CD4-positive, alpha-beta T cell (primary cell): ENCODE results near the gene CACNA1H. TPM values are rescaled to one million over a fixed set of nuclear protein-coding genes. Genes with fewer than 3 reads are reported as not detected.
"Not testable (repeated sequence)": the region's sequence is repeated elsewhere in the genome, so short reads cannot be mapped to it uniquely, and the experiment has no call there.

Experiments
- ATAC-seq: fragments of 200-7000 bp; cut with Tn5 transposase; one replicate; pipeline ENCODE4 v1.10.0; 2022; ENCODE audit warnings: mild to moderate bottlenecking; ENCODE audit not compliant: poor library complexity
- CTCF ChIA-PET: fragments of 350-600 bp; sonication (Branson Sonifier 250); formaldehyde crosslinking; loops from one replicate; lab custom pipeline; 2021; ENCODE audit warnings: antibody characterized with exemption, inconsistent platforms; lab: Charles Lee
- POLR2A ChIA-PET: fragments of 350-600 bp; sonication (Branson Sonifier 250); formaldehyde crosslinking; loops from one replicate; lab custom pipeline; 2021; ENCODE audit warnings: antibody characterized with exemption, inconsistent platforms; lab: Charles Lee
- DNase-seq, 14 experiments: peaks; one replicate each; pipeline ENCODE4 v3.0.0-alpha.2; 2013 to 2020; ENCODE audit warnings: mixed read lengths in 2 of 14
- H3K27ac ChIP-seq, 2 donors: one replicate each; pipeline versions ENCODE4 v1.5.1 to v1.7.0; 2013; ENCODE audit warnings: low read length in 2 of 2, low read depth in 1 of 2, mild to moderate bottlenecking in 1 of 2
- H3K27me3 ChIP-seq, 2 experiments: 1 replicate in 1 of 2; 2 replicates in 1 of 2; pipeline versions ENCODE4 v1.6.1 to v1.7.0; 2013; ENCODE audit warnings: low read length in 2 of 2, control low read depth in 1 of 2, mild to moderate bottlenecking in 1 of 2, moderate library complexity in 1 of 2; ENCODE audit not compliant: insufficient read depth in 2 of 2, control insufficient read depth in 1 of 2
- H3K36me3 ChIP-seq: one replicate; pipeline ENCODE4 v1.6.1; 2013; ENCODE audit warnings: low read length, control low read depth; ENCODE audit not compliant: insufficient read depth
- H3K4me1 ChIP-seq: one replicate; pipeline ENCODE4 v1.6.1; 2013; ENCODE audit warnings: low read length, control low read depth; ENCODE audit not compliant: insufficient read depth
- H3K4me3 ChIP-seq: one replicate; pipeline ENCODE4 v1.5.1; 2013; ENCODE audit warnings: mild to moderate bottlenecking, low read length, moderate library complexity
- H3K9me3 ChIP-seq, 2 experiments: 1 replicate in 1 of 2; 2 replicates in 1 of 2; pipeline versions ENCODE4 v1.6.1 to v1.7.0; 2013; ENCODE audit warnings: low read length in 2 of 2, mild to moderate bottlenecking in 2 of 2, control low read depth in 1 of 2, moderate library complexity in 1 of 2; ENCODE audit not compliant: control insufficient read depth in 1 of 2, insufficient read depth in 1 of 2
- H3K27ac Mint-ChIP-seq: one replicate; pipeline ENCODE4 v1.8.0; 2020; ENCODE audit warnings: mixed read lengths
- H3K27me3 Mint-ChIP-seq: one replicate; pipeline ENCODE4 v1.8.0; 2021; ENCODE audit warnings: mixed read lengths
- H3K36me3 Mint-ChIP-seq: one replicate; pipeline ENCODE4 v1.8.0; 2021; ENCODE audit warnings: low read depth, mixed read lengths
- H3K4me1 Mint-ChIP-seq: one replicate; pipeline ENCODE4 v1.8.0; 2021; ENCODE audit warnings: low read depth, mixed read lengths
- H3K4me3 Mint-ChIP-seq: one replicate; pipeline ENCODE4 v1.8.0; 2020; ENCODE audit warnings: mild to moderate bottlenecking, mixed read lengths
- H3K9me3 Mint-ChIP-seq: one replicate; pipeline ENCODE4 v1.8.0; 2020; ENCODE audit warnings: mixed read lengths
- CTCF ChIP-seq: fragments of 200-600 bp; IDR thresholded peaks from one replicate; pipeline ENCODE4 v1.8.0; 2022; ENCODE audit warnings: antibody characterized with exemption, mild to moderate bottlenecking
- intact Hi-C, 2 experiments: fragments of 100-400 bp; cut with DNase I in 1 of 2; cut with micrococcal nuclease in 1 of 2; formaldehyde crosslinking; loops; one replicate each; pipeline versions ENCODE4 v1.15.1 to v1.9.0; 2023 to 2025; cut with DNase I, micrococcal nuclease
- total RNA-seq, 174 experiments: library from RNA in 2 of 174; stranded (reverse) in 2 of 174; gene quantifications; one replicate each; pipeline ENCODE4 v1.2.3 and lab custom pipeline; 2021 to 2026

Gene CACNA1H
- total RNA-seq, 2 experiments from 2014 or later = 5.7 to 6.3 TPM

GRCh38 chr16:1184156-1184868 is 31.4 kb downstream of the CACNA1H start:
- no peak overlapping the region for H3K27ac ChIP-seq
- no peaks in the 10 kb centered on the region for H3K27me3 Mint-ChIP-seq
- no peaks in the 10 kb centered on the region for H3K9me3 Mint-ChIP-seq
- no peak for TF ChIP-seq CTCF
- no peaks in the 10 kb centered on the region for H3K36me3 ChIP-seq
- CTCF ChIA-PET = no interaction called here
- no peaks in the 10 kb centered on the region for H3K4me1 Mint-ChIP-seq
- POLR2A ChIA-PET = no interaction called here
- no peak for ATAC-seq
- H3K4me3 ChIP-seq = no peak overlapping the region
- H3K4me1 ChIP-seq = no peaks in the 10 kb centered on the region
- H3K27me3 ChIP-seq = peaks cover 0 to 5% of the 10 kb centered on the region in 2 experiments
- DNase-seq = no peak
- no peak overlapping the region for H3K4me3 Mint-ChIP-seq
- peaks cover 0 to 45% of the 10 kb centered on the region in 2 experiments for H3K9me3 ChIP-seq
- no peak overlapping the region for H3K27ac Mint-ChIP-seq
- no peaks in the 10 kb centered on the region for H3K36me3 Mint-ChIP-seq
- intact Hi-C loops = no loop called here

DNA sequence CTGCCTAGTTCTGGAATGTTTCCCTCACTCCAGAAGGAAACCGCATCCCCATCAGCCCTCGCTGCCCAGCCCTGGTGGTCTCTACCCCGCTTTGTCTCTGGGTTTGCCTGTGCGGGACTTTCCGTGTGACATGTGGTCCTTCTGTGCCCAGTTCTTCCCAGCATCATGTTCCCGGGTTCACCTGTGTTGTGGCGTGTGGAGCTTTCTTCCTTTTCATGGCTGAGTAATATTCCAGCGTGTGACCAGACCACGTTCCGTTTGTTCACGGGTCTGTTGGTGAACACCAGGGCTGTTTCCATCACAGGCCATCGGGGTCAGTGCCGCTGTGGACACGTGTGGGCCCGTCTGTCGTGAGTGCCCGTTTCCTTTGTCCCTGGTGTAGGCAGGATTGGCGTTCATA is 32.1 kb downstream of the CACNA1H start:
- H3K9me3 ChIP-seq = peaks cover 0 to 45% of the 10 kb centered on the region in 2 experiments
- intact Hi-C loops = no loop called here
- CTCF ChIA-PET = no interaction called here
- no peak for DNase-seq
- no peak overlapping the region for H3K27ac ChIP-seq
- Mint-ChIP-seq H3K4me3 (no peak overlapping the region), H3K36me3 (no peaks in the 10 kb centered on the region), H3K27ac (no peak overlapping the region), H3K9me3 (no peaks in the 10 kb centered on the region), H3K4me1 (no peaks in the 10 kb centered on the region), H3K27me3 (no peaks in the 10 kb centered on the region)
- peaks cover 0 to 10% of the 10 kb centered on the region in 2 experiments for H3K27me3 ChIP-seq
- no peak overlapping the region for H3K4me3 ChIP-seq
- POLR2A ChIA-PET = no interaction called here
- TF ChIP-seq CTCF = no peak
- no peaks in the 10 kb centered on the region for H3K36me3 ChIP-seq
- no peaks in the 10 kb centered on the region for H3K4me1 ChIP-seq
- ATAC-seq = no peak

DNA sequence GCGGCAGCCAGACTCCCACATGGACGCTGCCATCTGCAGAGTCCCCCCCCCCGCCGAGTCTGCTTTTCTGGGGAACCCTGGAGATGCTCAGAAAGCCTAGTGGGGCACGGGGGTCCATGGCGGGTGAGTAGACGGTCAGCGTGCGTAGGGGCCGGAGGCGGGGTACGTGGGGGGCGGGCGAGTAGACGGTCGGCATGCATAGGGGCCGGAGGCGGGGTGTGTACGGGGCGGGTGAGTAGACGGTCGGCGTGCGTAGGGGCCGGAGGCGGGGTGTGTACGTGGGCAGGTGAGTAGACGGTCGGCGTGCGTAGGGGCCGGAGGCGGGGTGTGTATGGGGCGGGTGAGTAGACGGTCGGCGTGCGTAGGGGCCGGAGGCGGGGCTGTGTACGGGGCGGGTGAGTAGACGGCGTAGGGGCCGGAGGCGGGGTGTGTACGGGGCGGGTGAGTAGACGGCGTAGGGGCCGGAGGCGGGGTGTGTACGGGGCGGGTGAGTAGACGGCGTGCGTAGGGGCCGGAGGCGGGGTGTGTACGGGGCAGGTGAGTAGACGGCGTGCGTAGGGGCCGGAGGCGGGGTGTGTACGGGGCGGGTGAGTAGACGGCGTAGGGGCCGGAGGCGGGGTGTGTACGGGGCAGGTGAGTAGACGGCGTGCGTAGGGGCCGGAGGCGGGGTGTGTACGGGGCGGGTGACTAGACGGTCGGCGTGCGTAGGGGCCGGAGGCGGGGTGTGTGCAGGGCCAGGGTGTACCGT is 32.7 kb downstream of the CACNA1H start:
- H3K4me3 ChIP-seq, H3K9me3 Mint-ChIP-seq, H3K36me3 Mint-ChIP-seq, POLR2A ChIA-PET, H3K4me1 ChIP-seq, ATAC-seq, H3K27me3 ChIP-seq, H3K36me3 ChIP-seq, H3K27ac Mint-ChIP-seq, CTCF ChIA-PET, H3K4me1 Mint-ChIP-seq, H3K27me3 Mint-ChIP-seq, H3K27ac ChIP-seq, H3K4me3 Mint-ChIP-seq, DNase-seq, intact Hi-C loops: not testable (repeated sequence)
- peaks cover 0 to 45% of the 10 kb centered on the region in 2 experiments for H3K9me3 ChIP-seq
